H1 (cell line): ENCODE results near the gene TBC1D3B. TPM values are rescaled to one million over a fixed set of nuclear protein-coding genes. Genes with fewer than 3 reads are reported as not detected.

Experiments
- ASH2L ChIP-seq: fragments of 200-600, 300-600 bp; sonication (generic); IDR thresholded peaks from one replicate; pipeline ENCODE4 v1.7.1; 2017; ENCODE audit warnings: low read length
- EGR1 ChIP-seq: IDR thresholded peaks from 2 replicates; pipeline ENCODE4 v1.6.1; 2011; ENCODE audit warnings: low read depth, low read length, borderline replicate concordance
- EP300 ChIP-seq, 2 experiments: IDR thresholded peaks; 1 replicate in 1 of 2; 2 replicates in 1 of 2; pipeline ENCODE4 v1.6.1; 2011 to 2012; ENCODE audit warnings: low read depth in 2 of 2, low read length in 2 of 2, mild to moderate bottlenecking in 2 of 2, borderline replicate concordance in 1 of 2, inconsistent platforms in 1 of 2, moderate library complexity in 1 of 2
- POU5F1 ChIP-seq: IDR thresholded peaks from 2 replicates; pipeline ENCODE4 v1.6.1; 2011; ENCODE audit warnings: low read depth, mild to moderate bottlenecking, low read length, moderate library complexity
- RNF2 ChIP-seq: fragments of 200-900, 300-1000 bp; sonication (generic); IDR thresholded peaks from 2 replicates; pipeline ENCODE4 v1.7.1; 2016; ENCODE audit warnings: borderline replicate concordance, low read depth, mild to moderate bottlenecking, antibody characterized with exemption, low read length; ENCODE audit not compliant: poor library complexity, severe bottlenecking; ENCODE audit errors: missing control alignments
- polyA plus RNA-seq, 7 experiments: library from polyadenylated mRNA; depleted of rRNA in 3 of 7; stranded (reverse) in 5 of 7; unstranded in 2 of 7; fragments of >200 nt in 5 of 7; fragments of 200-250 nt in 2 of 7; gene quantifications; 1 replicate in 5 of 7; 2 replicates in 1 of 7; 4 replicates in 1 of 7; pipeline versions ENCODE4 v1.2.1 to v1.2.3, GENCODE V29; 2011 to 2013; ENCODE audit warnings: missing spikeins in 2 of 7, mixed read lengths in 2 of 7
- total RNA-seq: library from RNA; stranded (reverse); fragmentation: NEBNext Ultra II Directional; extraction: Animal tissue kit (Norgen Biotek cat#: 25700); gene quantifications from 2 replicates; pipeline ENCODE4 v1.2.1, GENCODE V29; 2021

Gene TBC1D3B
- total and polyA plus RNA-seq, 2 of the 8 experiments (the other 6 are each of a cell fraction or from before 2014, with no cell fraction given) = 0.54 to 6.2 TPM

DNA sequence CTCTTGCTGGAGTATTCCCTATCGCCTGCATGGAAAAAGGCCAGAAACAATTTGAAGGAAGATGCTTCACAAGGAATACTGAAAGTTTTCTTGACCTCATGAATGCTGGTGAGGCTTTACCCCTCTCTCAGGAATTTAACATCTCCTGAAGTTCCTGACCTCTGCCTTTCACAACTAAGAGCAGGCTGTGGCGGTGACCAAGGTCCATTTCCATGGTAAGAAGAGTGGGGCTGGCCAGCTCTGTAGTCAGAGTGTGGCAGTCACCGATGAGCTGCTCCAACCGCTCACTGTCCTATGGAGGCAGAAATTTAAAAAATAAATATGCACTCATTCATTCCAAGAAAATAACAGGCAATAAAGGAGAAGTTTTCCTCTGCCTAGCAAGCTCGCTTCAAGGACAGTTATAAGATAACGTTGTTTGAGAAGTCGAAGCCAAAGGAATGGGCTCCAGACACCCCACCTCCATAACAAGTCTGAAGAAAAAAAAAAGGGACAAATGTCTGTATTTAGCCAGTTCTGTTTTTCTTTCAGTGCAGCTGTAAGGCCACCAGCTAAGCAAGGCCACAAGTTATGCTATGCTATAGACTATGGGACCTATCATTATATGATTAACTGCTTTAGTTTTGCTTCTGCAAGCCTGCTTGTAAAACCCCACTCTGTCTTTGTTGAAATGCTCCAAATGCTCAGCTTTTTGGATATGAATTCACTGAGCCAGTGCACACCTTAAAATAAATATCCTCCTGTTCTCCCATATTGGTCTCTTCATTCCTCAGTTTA, 28.5 kb upstream of the TBC1D3B start (continued):
- no peak for TF ChIP-seq ASH2L
- no peak for TF ChIP-seq RNF2
- no peak for TF ChIP-seq POU5F1
- TF ChIP-seq EP300 (IDR thresholded peaks at IDR 0.05; ENCODE audit: borderline replicate concordance in 1 of 2, low read depth in 2 of 2, low read length in 2 of 2) = no peak
- no peak for TF ChIP-seq EGR1
